GM12864 (cell line): ENCODE measurements around the gene PCDH19.

Experiments used
- DNase-seq: peaks from one replicate; pipeline ENCODE4 v3.0.0-alpha.2; 2011; ENCODE audit warnings: low read depth
- H3K4me3 ChIP-seq: 2 replicates; pipeline ENCODE4 v1.5.1; 2011; ENCODE audit warnings: mild to moderate bottlenecking, low read depth, low read length, control low read depth
- TF ChIP-seq, protein P1 (sequence below): IDR thresholded peaks from 2 replicates; pipeline ENCODE4 v1.5.1; 2011; ENCODE audit warnings: low read depth, mild to moderate bottlenecking, moderate library complexity, low read length, control low read depth, inconsistent platforms; ENCODE audit errors: missing control alignments

PCDH19 gene

DNA sequence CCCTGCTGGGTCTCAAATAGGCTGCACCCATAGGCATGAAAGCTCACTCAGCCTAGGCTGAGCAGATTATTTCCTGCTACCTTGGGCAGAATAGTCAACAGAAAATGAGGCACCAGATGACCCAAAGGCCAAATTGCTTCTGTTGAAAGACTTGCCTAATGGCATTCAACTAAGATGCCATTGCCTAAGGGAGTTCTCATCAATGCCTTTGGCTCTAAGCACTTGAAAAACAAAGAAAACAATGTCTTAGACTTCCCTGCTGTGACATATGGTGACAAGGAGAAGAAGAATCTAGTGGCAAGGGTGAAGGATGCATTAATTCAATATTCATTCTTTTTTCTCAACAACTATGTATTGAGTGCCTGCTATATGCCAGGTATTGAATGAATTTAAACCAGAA is 25.7 kb upstream of the PCDH19 start:
- no peak for DNase-seq
- TF ChIP-seq, protein P1, sequence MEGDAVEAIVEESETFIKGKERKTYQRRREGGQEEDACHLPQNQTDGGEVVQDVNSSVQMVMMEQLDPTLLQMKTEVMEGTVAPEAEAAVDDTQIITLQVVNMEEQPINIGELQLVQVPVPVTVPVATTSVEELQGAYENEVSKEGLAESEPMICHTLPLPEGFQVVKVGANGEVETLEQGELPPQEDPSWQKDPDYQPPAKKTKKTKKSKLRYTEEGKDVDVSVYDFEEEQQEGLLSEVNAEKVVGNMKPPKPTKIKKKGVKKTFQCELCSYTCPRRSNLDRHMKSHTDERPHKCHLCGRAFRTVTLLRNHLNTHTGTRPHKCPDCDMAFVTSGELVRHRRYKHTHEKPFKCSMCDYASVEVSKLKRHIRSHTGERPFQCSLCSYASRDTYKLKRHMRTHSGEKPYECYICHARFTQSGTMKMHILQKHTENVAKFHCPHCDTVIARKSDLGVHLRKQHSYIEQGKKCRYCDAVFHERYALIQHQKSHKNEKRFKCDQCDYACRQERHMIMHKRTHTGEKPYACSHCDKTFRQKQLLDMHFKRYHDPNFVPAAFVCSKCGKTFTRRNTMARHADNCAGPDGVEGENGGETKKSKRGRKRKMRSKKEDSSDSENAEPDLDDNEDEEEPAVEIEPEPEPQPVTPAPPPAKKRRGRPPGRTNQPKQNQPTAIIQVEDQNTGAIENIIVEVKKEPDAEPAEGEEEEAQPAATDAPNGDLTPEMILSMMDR = no peak
- no peak overlapping the region for H3K4me3 ChIP-seq

DNA sequence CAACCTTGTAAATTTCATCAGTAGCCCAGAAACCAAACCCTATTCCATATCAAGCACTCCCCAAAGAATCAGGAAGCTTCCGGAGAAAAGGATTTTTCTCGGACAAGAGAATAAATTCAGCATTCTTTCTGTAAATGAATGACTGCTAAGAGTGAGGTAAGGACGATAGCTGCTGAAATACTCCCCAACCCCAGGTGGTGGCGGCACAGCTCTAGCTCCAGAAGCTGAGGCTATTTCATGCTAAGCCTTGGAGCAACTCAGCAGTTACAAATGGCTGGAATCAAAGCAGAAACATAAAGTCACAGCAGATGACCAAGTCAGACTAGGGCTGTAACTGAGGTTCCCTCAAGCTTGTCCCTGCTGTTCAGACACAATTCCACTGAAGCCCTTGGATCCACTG is 13.9 kb upstream of the PCDH19 start:
- TF ChIP-seq, protein P1 = peak; percentile 7
- no peak overlapping the region for H3K4me3 ChIP-seq
- DNase-seq = no peak

DNA sequence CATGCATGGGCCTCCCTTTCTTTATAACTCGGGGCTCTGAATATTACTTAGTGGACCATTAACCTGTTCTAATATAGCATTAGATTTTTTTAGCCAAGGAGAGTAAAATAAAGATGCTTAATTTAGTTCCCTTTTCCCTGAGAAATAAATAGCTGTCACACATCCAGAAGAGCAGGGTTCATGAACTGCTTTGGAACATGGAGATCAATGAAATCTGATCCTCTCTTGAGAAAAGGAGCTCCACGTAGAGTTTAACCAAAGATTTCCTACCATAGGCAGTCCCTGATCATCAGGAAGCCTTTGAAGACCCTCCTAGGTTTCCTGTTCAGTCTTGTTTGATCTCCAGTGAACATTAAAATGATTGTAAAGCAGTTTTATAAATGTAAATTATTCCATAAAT is 8.5 kb upstream of the PCDH19 start:
- TF ChIP-seq, protein P1 = no peak
- DNase-seq = no peak
- H3K4me3 ChIP-seq = no peak overlapping the region

DNA sequence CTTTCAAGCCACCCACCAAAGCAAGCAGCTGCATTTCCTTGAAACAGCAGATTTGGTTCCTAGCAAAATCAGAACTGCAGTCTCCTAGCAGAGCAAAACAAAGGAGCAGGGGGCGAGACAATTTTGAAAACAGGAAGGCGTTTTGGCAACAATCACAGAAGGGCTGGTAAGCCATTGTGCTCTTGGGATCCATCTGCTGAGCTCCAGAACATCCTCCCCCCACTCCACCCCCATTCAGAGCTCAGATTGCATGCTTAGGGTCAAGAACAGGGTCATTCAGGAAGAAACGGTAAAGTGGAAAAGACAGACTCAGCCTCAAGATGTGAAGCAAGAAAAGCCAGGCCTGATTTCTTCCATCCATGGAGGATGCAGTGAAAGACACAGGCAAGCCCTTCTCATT is 7.6 kb upstream of the PCDH19 start:
- no peak overlapping the region for H3K4me3 ChIP-seq
- TF ChIP-seq, protein P1 = no peak
- DNase-seq = no peak

DNA sequence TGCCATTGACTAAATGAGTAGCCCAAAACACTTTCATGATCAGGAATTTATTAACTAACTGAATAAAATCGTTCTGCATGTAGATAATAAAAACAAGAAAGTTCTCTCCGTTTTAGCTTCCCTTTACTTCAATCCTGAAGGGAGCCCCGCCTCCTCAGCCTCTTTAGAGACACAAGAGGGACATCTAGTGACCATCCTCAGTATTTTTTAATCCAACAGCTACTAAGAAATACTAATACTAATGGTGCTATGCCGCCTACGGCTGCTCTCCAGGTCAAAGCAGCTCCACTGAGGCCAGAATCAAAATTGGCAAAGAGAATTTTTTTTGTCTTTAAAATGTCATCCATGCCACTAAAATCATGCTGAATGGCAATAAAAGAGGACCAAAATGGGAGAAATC is 3.2 kb upstream of the PCDH19 start:
- TF ChIP-seq, protein P1 = peak; percentile 28
- DNase-seq = peak; percentile 2
- H3K4me3 ChIP-seq = no peak overlapping the region

DNA sequence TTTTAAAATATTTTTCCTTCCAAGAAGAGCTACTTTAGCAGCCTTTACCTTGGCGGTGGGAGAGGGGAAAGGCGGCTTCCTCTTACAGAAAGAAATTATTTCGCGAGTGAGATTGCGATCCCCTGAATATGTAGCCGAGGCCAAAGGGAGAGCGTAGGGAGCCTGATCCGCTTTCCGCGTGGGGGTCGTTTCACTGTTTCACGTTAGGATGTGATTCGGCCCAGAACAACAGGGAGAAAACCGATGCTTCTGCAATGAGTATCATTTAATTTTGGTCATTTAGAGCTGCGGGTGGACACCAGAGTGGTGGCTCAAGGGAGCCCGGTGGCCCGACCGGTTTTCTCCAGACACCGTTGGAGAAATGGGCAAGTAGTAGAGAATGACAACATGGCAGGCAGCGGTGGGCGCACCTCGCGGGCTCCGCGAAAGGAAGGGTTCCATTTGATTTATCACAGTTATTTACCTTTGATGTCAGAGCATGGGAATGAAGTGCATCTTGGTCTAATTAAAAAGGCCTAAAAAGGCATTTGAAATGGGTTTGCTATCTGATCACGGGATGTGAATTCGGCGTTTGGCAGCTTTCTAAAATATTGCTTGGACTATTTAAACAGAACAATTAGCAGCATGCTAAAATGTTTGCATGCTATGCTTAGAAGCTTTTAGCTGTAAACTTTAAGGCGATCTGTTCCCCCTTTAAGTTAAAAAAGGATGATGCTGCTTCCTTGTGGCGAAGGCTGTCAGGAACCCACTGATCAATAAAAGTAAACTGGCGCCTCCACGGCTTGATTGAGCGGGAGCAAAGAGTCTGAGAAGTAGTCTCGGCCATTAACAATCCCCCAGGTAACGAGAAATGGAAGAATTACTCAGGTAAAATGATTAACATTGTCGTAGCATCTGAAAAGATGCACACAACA is 2.0 kb upstream of the PCDH19 start:
- H3K4me3 ChIP-seq = no peak overlapping the region
- TF ChIP-seq, protein P1 = no peak
- no peak for DNase-seq
